Limb (tissue), 2 donors: ENCODE measurements around the gene CPEB1.

Source experiments
- DNase-seq, 2 donors: peaks; one replicate each; pipeline ENCODE4 v3.0.0-alpha.2; 2016; ENCODE audit errors: extremely low spot score in 2 of 2

Gene CPEB1

GRCh38 chr15:82647045-82647834, at the start of gene CPEB1:
Gene CPEB1, minus strand, starts transcription at chr15:82647363. Its CDS starts 18,904 bp downstream, at chr15:82628459.
- peak in 1 of 2 donors; percentile 54 for DNase-seq

GRCh38 chr15:82692171-82692570, 45.0 kb upstream of the CPEB1 start:
- DNase-seq: no peak

GRCh38 chr15:82689147-82689546, 42.0 kb upstream of the CPEB1 start:
- DNase-seq: no peak

GRCh38 chr15:82688691-82689090, 41.5 kb upstream of the CPEB1 start:
- no peak for DNase-seq

- DNase-seq: no peak
Observed at GRCh38 chr15:82681371-82681770, 34.2 kb upstream of the CPEB1 start.

- peak in 1 of 2 donors; percentile 68 for DNase-seq
Observed at GRCh38 chr15:82680200-82681102, 33.3 kb upstream of the CPEB1 start.

GRCh38 chr15:82679626-82680199, 32.5 kb upstream of the CPEB1 start:
- no peak for DNase-seq

- no peak for DNase-seq
Observed at GRCh38 chr15:82677720-82678323, 30.7 kb upstream of the CPEB1 start.

- no peak for DNase-seq
Observed at GRCh38 chr15:82674873-82675272, 27.7 kb upstream of the CPEB1 start.

- DNase-seq: no peak
Observed at GRCh38 chr15:82670699-82671098, 23.5 kb upstream of the CPEB1 start.

GRCh38 chr15:82666606-82667005, 19.4 kb upstream of the CPEB1 start:
- no peak for DNase-seq

GRCh38 chr15:82664021-82664420, 16.9 kb upstream of the CPEB1 start:
- DNase-seq: no peak

GRCh38 chr15:82663186-82663600, 16.0 kb upstream of the CPEB1 start:
- DNase-seq: peak; percentile 22 to 76

- no peak for DNase-seq
Observed at GRCh38 chr15:82662641-82663040, 15.5 kb upstream of the CPEB1 start.

- DNase-seq: no peak
Observed at GRCh38 chr15:82660378-82660777, 13.2 kb upstream of the CPEB1 start.

- DNase-seq: no peak
Observed at GRCh38 chr15:82656641-82657266, 9.6 kb upstream of the CPEB1 start.

- no peak for DNase-seq
Observed at GRCh38 chr15:82655606-82656005, 8.4 kb upstream of the CPEB1 start.

GRCh38 chr15:82653483-82654168, 6.5 kb upstream of the CPEB1 start:
- no peak for DNase-seq

GRCh38 chr15:82651708-82652107, 4.5 kb upstream of the CPEB1 start:
- no peak for DNase-seq

GRCh38 chr15:82650046-82650670, 3.0 kb upstream of the CPEB1 start:
- DNase-seq: no peak
